ENCODE measurements around the gene MTHFR. TPM values are rescaled to one million over a fixed set of nuclear protein-coding genes. Genes with fewer than 3 reads are reported as not detected.

MTHFR gene
- total and polyA plus RNA-seq, 2 of the 8 experiments (the other 6 are each of a cell fraction or from before 2014, with no cell fraction given): 8.7 to 18.5 TPM

DNA sequence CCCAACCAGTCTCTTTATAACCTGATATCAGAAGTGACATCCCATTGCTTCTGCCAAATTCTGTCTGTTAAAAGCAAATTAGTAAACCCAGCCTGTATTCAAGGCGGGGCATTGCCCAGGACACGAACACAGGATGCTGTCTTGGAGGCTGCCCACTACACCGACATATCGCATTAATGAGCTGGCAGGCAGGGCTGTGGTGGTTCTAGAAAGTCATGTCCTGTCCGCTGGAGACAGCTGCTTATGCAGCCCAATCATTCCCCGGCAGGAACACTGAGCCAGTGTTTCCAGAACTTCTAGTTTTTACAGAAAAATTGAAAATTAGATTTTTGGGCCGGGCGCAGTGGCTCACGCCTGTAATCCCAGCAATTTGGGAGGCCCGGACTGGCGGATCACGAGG is 24.5 kb downstream of the MTHFR start (continued):
- TF ChIP-seq HDAC2 (IDR thresholded peaks at IDR 0.05; ENCODE audit: borderline replicate concordance in 1 of 2, low read depth in 2 of 2, low read length in 2 of 2) (no peak), FOSL1 (IDR thresholded peaks at IDR 0.05; ENCODE audit: insufficient read depth, low read depth, low read length) (no peak), TAF1 (IDR thresholded peaks at IDR 0.05; ENCODE audit: low read depth, low read length) (no peak)

All from H1 (cell line).